Stimulated activated CD4-positive, alpha-beta T cell treated with anti-CD3 and anti-CD28 coated beads, Interleukin-2, amount 100 ng/mL, for 24 hours (primary cell): ENCODE measurements around the gene N4BP2L2.
"Not testable (repeated sequence)": the region's sequence is repeated elsewhere in the genome, so short reads cannot be mapped to it uniquely, and the experiment has no call there.

Experiments
- DNase-seq, 2 donors: peaks; one replicate each; pipeline ENCODE4 v3.0.0-alpha.2; 2020

The N4BP2L2 gene

DNA sequence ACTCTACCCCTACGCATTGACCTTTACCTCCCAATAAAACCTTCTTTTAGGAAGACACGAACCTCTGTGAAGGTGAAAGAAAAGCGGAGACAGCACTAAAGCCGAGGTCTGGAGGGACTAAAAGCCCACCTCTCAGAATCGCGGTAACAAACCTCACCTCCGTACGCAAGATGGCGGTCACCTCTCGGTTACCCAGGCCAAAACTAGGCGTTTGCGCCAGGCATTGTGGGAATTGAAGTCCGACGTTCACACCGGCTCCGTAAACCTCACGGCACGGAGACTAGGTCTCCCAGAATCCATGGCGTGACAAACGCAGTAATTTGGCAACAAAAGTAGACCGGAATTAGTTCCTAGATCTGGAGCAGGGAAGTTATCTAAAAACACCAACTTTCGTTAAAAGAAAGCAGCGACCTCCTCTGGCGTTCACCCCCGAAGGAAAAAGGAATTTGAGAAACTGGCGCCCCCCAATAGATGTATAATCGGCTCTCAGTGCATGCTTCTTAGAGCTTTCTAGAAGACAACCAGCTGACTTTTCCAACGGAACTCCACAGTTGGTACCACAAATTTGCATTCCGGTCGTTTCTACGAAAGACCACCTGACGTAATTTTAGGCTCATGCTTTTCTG, at the start of gene N4BP2L2:
N4BP2L2 (minus strand) TSS at position 175 of the 626 bp plus-strand sequence. CDS start 1,768 bp downstream, outside the sequence.
- DNase-seq: peak; percentile 86 to 88

DNA sequence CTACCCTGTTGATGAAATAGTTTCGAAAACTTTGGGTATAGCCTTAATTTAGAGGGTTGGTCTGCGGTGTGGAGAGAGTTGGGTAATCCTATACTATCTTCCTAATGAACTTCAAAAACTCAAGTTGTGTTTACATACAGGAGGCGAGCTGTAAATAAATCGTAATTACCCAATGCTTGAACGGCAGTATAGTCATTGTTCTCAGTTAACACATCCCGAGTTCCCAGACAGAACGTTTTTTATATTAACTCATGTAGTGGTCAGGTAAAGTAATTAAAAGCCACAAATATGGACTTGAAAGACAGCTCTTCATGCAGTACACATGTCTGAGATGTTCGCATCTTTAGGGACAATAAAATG, 49.2 kb upstream of the N4BP2L2 start:
- DNase-seq: no peak

DNA sequence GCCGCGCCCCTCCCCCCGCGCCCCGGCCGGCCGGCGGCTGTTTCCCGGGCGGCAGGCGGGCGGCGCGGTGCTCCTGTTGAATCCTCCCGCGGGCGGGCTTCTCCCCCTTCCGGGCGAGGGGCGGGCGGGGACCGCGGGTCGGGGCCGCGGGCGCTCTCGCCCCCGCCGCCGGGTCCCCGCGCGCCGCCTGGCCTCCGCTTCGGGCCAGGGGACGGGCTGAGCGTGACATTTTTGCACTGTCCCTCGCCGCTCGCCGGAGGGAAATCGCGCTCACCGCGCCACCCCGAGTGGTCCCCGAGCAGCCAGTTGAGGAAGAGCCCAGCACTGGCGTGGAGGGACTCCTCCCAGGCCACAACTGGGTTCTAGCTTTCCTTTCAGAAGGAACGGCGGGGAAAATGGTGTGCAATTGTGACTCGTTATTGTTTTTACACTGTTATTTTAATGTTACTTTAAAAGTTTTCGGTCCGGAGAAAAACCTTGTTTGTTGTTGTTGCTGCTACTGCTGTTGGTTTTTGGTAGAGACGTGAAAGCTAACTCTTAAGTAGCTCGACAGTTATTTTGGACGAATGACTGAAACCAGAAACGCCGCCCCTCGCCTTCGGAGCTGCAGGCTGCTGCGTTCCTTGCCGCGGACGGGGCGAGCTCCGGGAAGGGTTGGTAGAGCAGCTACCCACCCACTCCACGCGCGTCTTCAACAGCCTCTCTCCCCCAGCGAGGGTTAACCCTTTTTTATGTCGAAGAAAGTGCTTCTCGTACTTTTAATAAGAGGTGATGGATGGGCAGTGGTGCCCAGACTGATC, 48.6 kb upstream of the N4BP2L2 start:
- DNase-seq: peak; percentile 61 to 70

DNA sequence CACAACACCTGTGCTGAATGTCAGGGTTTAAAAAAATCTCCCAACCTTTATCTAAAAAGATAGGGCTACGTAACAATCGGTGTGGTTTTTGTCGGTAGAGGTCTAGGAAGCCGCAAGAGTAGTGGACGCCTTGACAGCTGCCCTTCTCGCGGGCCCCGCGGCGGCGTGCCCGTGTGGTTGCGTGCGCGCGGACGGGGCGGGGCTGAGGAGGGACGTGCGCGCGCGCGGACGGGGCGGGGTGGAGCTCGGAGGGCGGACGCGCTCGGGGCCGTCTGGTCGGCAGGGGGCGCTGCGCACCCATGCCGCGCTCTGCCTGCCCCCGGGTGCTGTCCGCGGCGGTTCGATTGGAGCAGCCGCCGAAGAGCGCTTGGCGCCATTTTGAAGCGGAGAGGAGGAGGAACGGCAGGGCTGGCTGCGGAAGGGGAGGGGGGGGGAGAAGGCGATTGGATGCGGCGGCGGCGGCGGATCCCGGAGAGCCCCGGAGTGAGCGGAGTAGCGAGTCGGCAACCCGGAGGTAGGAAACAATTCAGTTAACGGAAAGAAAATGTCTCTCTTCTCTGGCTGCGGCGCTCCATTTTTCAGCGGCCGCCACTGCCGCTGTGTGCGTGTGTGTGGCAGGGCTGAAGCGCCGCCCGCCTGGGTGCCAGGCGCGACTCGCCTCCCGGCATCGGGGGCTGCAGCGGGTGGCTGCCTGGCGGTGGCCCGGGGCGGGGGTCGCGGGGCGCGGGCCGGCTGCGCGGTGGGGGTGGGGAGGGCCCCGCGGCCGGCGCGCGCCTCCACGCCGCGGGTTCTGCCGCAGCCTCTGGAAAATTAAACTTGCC, 47.7 kb upstream of the N4BP2L2 start, which contains the start of gene PDS5B:
PDS5B (plus strand) TSS at position 373 of the 821 bp plus-strand sequence. CDS start 62,321 bp downstream, outside the sequence.
- peak; percentile 93 for DNase-seq

DNA sequence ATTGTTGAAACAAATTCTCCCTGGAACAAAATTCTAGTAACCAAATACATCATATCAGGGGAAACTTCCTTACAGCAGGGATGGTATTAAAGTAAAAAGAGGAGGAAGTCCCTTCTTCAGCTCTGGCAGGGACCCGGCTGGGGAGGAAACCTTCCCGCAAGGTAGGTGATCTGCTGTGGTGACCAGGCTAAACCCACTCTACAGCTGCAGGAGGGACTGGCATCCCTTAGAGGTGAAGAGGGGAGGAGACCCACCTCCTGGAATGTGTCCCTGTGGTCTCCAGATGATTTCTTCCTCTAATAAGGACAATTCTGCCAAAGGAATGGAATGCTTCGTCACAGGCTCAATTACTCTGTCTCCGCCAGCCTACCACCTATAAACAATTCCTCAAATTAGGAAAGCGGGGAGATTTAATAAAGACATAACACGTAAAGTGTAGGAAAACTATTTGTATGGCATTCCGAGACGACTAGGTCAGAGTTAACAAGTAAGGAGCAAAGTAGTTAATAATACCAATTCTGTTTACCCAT, 47.0 kb upstream of the N4BP2L2 start:
- peak in 1 of 2 donors; percentile 13 for DNase-seq

DNA sequence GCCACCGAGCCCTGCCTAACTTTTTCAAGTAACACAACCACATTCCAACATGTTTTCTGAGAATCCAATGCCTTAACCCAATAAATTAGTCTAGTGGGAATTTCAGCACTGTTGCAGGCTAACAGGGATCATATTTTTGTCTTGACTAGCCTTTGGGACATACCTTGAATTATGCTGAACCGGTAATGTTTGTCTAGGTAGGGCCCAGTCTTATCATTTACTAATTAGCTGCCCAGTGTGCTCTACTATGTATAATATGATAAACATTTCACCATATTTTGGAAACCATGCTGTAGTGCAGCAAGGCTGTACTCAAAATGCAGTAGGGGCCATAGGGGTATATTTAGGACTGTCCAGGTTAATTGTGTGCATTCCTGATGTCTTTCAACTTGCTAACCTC, 44.4 kb upstream of the N4BP2L2 start:
- DNase-seq: no peak

DNA sequence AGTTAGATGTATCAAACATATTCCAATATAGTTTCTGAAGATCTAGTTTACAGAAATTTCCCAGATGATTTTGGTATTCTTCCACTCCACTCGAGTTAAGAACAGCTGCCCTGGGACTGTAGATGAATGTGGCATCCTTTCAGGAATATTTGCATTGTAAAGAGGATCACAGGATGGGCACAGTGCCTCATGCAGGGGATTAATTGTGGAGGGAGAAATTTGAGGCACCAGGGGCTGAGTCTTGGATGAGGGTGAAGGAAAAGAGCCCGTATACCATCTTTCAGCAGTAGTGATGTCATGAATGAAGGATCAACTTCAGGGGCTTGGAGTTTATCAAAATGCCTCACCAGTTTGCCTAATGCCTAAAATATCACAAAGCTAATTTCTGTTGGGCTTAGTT, 43.7 kb upstream of the N4BP2L2 start:
- DNase-seq: no peak

DNA sequence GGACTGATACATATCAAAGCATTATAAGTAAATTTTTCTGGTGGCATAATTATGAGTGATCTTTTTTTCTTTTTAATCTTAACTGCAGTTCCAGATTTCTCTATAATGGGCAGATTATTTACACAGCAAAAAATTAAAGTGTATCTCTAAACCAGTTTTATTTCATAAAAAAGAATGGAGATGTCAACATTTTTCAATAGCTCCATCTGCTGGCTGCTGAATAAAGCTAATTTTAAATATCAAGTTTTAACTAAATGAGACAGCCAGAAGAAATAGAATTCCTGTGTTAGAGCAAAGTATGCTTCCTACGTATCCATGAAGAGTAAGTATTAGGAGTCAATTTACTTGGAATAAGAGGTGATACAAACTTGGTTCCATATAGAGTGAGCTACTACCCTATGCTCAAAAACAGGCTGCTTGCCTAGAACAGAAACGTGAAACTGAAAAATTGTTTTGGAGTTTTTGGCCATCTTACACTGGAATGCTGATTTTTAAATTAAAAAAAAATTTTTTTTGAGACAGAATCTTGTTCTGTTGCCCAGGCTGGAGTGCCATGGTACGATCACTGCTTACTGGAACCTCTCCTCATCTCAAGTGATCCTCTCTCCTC, 42.7 kb upstream of the N4BP2L2 start:
- DNase-seq: no peak

DNA sequence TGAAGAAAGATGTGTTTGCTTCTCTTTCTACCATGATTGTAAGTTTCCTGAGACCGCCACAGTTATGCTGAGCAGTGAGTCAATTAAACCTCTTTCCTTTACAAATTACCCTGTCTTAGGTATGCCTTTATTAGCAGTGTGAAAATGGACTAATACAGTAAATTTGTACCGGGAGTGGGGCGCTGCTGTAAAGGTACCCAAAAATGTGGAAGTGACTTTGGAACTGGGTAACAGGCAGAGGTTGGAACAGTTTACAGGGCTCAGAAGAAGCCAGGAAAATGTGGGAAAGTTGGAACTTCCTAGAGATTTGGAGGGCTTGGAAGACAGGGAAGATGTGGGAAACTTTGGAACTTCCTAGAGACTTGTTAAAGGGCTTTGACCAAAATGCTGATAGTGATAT, 38.4 kb upstream of the N4BP2L2 start:
- no peak for DNase-seq

DNA sequence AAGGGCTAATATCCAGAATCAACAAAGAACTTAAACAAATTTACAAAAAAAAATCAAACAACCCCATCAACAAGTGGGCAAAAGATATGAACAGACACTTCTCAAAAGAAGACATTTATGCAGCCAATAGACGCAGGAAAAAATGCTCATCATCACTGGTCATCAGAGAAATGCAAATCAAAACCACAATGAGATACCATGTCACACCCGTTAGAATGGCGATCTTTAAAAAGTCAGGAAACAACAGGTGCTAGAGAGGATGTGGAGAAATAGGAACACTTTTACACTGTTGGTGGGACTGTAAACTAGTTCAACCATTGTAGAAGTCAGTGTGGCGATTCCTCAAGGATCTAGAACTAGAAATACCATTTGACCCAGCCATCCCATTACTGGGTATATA, 37.1 kb upstream of the N4BP2L2 start:
- DNase-seq: not testable (repeated sequence)

DNA sequence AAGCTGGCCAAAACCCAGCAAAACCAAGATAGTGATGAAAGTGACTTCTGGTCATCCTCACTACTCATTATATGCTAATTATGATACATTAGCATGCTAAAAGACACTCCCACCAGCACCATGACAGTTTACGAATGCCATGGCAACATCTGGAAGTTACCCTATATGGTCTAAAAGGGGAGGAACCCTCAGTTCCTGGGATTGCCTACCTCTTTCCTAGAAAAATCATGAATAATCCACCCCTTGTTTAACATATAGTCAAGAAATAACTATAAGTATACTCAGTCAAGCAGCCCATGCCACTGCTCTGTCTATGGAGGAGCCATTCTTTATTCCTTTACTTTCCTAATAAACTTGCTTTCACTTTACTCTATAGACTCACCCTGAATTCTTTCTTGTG, 22.2 kb upstream of the N4BP2L2 start:
- not testable (repeated sequence) for DNase-seq

DNA sequence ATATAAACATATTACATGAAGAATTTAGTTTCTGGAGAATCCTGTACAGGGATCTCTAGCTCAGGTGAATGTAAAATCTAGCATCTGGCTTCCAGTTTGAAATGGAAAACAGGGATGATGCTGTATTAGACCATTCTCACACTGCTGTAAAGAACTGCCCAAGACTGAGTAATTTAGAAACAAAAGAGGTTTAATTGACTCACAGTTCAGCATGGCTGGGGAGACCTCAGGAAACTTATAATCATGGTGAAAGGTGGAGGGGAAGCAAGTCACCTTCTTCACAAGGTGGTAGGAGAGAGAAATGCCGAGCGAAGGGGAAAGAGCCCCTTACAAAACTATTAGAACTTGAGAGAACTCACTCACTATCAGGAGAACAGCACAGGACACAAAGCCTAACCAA, 17.0 kb upstream of the N4BP2L2 start:
- no peak for DNase-seq

DNA sequence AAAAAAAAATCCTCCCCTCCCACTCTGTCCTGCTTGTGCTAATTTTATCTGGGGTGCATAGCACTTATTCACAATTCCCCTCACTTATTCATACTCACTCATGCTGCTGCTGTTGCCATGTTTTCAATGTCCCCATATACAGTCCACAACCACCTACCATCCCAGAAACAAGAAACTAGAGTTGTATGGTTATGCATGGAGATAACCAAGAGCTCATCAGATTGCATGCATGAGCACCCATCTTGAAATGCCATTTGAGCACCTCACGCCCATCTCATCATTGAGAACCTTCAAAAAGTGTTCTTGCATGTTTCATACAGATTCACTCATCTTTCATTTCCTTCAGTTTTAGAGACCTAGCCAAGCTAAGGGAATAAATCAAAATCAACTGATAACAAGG, 15.1 kb upstream of the N4BP2L2 start:
- no peak for DNase-seq

DNA sequence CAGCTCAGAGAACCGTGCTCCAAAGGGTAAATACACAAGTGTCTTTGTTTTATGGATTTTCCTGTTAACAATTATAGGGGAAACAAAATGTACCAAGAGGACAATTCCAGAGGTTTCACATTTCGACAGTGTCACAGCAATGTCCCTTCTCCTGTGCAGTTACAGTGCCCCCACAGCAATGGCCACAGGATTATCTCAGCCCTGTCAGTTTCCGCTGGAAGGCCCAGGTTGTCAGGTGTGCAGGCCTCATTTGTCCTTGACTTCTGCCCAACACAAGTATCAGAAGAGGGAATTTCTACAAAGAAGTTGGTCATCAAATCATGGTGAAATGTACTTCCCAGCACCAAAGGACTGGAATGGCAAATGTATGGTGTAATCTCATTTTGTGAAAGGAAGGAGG, 11.2 kb upstream of the N4BP2L2 start:
- DNase-seq: no peak

DNA sequence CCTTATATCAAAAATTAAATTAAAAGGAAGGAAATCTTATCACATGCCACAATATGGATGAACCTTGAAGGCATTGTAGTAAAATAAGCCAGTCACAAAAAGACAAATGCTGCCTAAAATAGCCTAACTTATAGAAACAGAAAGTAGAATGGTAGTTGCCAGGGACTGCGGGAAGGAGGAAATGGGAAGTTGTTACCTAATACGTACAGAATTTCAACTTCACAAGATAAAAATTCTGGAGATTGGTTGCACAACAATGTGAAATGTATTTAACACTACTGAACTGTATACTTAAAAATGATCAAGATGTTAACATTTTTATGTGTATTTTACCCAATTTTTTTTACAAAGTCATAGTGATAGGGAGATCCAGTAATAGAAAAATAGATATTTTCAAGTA, 10.2 kb upstream of the N4BP2L2 start:
- DNase-seq: no peak

DNA sequence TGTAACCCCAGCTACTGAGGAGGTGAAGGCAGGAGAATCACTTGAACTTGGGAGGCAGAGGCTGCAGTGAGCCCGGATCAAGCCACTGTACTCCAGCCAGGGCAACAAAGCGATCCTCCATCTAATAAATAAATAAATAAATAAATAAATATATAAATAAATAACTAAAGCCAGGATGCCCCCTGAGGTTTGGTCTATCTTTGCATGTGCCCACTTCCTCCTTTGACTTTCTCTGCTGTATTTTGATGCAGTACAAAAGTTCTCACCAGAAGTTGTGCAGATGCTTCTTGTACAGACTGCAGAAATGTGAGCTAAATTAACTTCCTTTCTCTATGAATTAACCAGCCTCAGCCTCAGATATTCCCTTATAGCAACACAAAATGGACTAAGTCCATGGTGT, 6.5 kb upstream of the N4BP2L2 start:
- DNase-seq: no peak

DNA sequence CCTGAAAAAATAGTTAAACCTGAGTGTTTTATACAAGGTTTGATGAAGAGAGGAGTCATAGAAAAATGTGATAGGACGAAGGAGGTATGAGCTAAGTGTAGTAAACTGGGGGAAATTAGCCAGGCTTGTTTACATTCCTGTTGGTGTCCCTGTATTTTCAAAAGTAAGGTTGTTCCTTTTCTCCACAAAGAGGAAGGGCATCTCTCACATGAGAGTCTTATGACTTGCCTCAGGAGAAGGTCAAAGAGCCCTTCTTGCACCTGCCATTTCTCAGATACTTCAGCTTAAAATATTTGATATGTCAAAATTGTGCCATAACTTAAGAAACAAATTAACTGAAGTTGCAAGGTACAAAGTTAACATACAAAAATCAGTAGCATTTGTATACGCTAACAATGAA, 3.6 kb upstream of the N4BP2L2 start:
- no peak for DNase-seq

DNA sequence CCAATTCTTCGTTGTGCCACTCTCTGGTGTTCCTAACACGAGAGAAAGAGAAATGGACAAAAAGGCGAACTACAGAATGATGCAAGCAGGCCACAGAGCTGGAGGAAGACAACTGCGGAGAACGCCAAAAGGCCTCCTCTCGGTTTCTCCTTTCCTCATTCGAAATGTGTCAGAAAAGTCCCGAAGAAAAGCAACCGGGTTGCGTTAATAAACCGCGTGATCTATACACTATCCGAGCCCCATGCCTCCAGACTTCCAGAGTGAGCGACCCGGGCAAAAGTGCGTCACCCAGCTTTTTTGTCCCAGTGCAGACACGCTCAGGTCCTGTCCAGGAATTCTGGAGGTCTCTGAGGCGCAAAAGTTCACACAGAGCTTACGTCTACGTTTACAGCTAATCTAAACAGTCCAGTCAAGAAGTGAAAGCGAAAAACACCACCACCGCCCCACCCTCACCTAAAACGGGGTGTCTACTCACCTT, 413 bp downstream of the N4BP2L2 start:
- DNase-seq: no peak

DNA sequence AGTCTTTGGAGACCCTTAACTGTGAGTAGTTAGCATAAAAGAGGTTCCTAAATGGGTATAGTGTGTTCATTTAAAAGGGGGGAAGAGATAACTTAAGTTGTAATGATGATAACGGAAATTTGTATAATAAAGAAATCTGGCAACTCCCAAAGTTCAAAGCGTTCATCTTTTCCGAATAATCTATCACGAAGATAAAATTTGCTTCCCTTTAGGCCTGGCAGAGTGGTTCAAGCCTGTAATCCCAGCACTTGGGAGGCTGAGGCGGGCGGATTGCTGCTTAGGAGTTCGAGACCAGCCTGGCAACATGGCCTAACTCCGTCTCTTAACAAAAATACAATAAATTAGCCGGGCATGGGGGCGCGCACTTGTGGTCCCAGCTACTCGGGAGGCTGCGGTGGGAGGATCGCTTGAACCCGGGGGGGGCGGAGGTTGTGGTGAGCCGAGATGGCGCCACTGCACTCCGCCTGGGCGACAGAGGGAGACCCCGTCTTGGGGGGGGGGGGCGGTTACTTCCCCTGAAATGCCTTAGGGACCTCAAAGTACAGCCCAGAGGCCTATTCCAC, 934 bp downstream of the N4BP2L2 start:
- peak; percentile 44 to 47 for DNase-seq

DNA sequence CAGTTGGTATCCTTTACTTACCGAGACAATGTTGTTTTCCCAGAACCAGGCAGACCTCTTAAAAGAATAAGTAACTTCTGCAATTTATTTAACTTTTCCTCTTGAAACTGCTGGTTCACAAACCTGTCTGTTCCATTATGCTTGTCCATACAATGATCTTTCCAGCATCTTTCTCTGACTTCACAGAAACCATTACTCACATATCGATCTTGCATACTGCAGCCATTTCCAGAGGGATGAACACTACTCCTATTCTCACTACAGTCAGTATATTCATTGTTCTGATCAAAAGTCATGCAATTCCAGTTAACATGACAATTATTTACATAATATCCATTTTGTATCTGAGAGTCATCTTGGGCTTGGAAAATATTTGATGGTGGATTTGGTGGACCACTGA, 2.8 kb downstream of the N4BP2L2 start:
- no peak for DNase-seq

DNA sequence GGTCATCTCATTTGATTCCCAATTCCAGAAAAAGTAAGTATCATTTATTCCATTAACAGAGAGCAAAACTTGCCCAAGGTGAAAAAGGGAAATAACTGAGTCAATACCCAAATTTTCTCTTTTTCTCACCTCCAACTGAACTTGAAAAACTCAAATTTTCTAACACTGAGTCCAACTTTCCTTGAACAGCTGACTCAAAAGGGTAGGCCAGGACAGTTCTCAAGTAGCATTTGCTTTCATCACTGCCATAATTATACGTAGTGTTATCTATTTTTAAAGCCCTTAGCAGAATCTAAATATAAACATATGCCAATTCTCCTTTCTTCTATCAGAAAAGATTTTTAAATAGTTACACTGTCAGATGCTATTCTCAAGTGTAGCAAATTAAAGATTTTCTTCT, 3.5 kb downstream of the N4BP2L2 start:
- DNase-seq: no peak

DNA sequence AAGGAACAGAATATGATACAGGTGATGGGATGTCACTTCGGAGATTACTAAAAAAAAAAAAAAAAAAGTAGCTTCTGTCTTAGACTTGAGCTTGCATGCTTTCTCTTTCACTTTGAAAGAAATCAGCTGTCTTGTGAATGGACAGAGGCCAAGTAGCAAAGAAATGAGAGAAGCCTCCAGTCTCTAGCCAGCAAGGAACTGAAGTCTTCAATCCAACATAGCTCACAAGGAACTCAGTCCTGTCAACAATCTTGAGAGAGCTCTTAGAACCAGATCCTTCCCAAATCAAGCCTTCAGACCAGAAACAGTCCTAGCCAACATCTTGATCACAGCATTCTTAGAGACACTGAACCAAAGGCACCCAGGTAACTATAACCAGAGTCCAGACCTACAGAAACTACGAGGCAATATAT, 7.7 kb downstream of the N4BP2L2 start:
- no peak for DNase-seq
